ENCODE measurements around the gene CHPF2. TPM values are rescaled to one million over a fixed set of nuclear protein-coding genes. Genes with fewer than 3 reads are reported as not detected.
A peak's percentile ranks its signal among the peaks of the same experiment; 100 is the strongest.

CHPF2 gene
- total RNA-seq, 1 donor from 2014 or later, result 34.7 TPM

DNA sequence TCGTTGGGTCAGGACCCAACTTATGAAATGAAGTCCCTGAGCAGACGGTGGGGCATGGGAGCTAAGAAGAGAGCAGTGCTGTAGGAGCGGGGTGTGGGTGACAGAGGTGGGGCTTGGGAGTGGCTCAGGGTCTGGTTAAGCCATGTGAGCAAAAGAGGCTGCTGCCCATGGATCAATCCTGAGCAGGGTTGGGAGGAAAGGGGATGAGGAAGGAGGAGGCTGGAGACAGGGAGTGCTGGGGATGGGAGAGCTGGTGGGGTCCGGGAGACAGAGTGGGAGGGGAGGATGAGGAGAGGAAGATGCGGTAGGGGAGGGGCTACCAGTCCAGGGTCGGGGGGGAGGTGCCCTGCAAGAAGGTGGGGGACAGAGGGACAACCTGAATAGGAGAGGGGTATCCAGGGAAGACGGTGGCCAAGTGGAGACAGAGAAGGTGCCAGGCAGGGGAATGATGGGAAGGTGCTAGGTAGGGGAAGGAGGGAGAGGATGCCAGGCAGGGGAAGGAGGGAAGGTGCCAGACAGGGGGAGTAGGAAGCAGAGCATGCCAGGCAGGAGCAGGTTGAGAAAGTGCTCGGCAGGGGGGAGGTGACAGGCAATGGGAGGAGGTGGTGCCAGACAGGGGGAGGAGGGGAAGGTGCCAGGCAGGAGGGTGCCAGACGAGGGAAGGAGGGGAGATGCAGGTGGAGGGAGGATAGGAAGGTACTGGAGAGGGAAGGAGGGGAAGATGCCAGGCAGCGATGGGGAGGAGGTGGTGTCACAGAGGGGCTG lies 43.7 kb downstream of the CHPF2 start:
- Histone ChIP-seq H3K27ac (no peak overlapping the region), H3K9me3 (no peaks in the 10 kb centered on the region), H3K36me3 (no peaks in the 10 kb centered on the region), H3K4me1 (peaks cover 40% of the 10 kb centered on the region), H3K27me3 (ENCODE audit: low read depth) (peaks cover 5% of the 10 kb centered on the region), H3K4me3 (peak overlapping the region; percentile 49)
- TF ChIP-seq, protein P1, sequence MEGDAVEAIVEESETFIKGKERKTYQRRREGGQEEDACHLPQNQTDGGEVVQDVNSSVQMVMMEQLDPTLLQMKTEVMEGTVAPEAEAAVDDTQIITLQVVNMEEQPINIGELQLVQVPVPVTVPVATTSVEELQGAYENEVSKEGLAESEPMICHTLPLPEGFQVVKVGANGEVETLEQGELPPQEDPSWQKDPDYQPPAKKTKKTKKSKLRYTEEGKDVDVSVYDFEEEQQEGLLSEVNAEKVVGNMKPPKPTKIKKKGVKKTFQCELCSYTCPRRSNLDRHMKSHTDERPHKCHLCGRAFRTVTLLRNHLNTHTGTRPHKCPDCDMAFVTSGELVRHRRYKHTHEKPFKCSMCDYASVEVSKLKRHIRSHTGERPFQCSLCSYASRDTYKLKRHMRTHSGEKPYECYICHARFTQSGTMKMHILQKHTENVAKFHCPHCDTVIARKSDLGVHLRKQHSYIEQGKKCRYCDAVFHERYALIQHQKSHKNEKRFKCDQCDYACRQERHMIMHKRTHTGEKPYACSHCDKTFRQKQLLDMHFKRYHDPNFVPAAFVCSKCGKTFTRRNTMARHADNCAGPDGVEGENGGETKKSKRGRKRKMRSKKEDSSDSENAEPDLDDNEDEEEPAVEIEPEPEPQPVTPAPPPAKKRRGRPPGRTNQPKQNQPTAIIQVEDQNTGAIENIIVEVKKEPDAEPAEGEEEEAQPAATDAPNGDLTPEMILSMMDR (IDR thresholded peaks at IDR 0.05), result no peak
- intact Hi-C loops (cut with DNase I), result no loop called here
- DNase-seq (no peak), ATAC-seq (peak in 1 of 2 donors; percentile 25)

DNA sequence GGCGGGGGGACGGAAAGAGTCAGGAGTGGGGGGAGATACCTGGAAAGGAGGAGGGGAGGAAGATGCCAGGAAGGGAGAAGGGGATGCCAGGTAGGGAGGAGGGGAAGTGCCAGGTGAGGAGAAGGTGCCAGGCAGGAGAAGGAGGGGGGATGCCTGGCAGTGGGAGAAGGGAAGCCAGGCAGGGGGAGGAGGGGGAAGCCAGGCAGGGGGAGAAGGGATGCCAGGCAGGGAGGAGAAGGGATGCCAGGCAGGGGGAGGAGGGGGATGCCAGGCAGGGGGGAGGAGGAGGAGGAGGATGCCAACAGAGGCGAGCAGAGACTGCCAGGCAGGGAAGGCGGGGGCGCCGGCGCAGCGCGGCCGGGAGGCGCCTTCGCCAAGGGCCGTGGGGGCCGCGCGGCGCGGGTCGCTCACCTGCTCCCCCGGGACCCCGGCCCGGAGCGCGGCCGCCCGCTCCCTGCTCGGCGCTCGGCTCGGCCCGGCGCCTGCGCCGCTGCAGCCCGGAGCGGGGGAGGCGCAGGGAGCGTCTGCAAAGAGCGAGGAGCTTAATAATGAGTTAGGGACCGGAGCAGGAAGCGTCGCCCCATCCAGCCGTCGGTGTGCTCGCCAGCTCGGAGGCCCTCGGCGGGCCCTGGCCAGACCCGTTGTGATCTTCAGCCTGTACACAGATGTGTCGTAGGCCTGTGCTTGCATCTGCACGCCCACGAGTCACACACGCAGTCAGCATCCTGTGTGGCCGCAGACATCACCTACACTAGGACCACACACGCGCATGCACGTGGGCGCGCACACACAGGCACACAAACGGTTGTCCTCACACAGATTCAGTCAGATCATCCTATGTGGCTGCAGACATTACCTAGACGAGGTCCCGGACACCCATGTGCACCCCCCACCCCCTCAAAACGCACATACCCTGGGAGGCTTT lies 44.6 kb downstream of the CHPF2 start:
- DNase-seq (peak; percentile 77), ATAC-seq (peak; percentile 70 to 75)
- no peak overlapping the region for H3K27ac ChIP-seq
- H3K9me3 ChIP-seq, result no peaks in the 10 kb centered on the region
- intact Hi-C loops (cut with DNase I), result no loop called here
- TF ChIP-seq, protein P1 (IDR thresholded peaks at IDR 0.05), result no peak
- H3K4me1 ChIP-seq, result peaks cover 30% of the 10 kb centered on the region
- peak overlapping the region; percentile 49 for H3K4me3 ChIP-seq
- peaks cover 5% of the 10 kb centered on the region for H3K27me3 ChIP-seq (ENCODE audit: low read depth)
- H3K36me3 ChIP-seq, result no peaks in the 10 kb centered on the region

DNA sequence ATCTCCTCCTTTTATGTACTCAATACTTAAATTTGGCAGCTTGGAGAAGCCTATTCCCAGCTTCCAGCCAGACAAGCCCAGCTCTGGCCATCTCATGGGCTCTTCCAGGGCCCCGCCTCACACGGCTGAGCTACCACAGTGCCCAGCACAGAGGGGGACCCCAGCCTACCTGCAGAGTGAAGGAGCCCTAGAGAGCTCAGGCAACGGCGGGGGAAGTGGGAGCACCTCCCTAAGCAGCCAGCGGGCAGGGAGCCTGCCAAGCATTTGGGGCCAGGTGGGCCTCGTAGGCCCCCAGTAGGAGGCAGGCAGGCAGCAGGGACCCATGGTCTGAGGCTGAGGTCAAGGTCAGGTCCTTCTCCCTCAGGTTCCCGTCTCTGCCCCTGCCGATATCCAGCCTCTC lies 45.3 kb downstream of the CHPF2 start:
- TF ChIP-seq, protein P1 (IDR thresholded peaks at IDR 0.05), result no peak
- ATAC-seq, result peak in 1 of 2 donors; percentile 2
- intact Hi-C loops (cut with DNase I), result no loop called here
- H3K36me3 ChIP-seq, result no peaks in the 10 kb centered on the region
- H3K27me3 ChIP-seq (ENCODE audit: low read depth), result peaks cover 5% of the 10 kb centered on the region
- no peaks in the 10 kb centered on the region for H3K9me3 ChIP-seq
- no peak for DNase-seq
- H3K4me3 ChIP-seq, result peak overlapping the region; percentile 49
- H3K27ac ChIP-seq, result no peak overlapping the region
- H3K4me1 ChIP-seq, result peaks cover 23% of the 10 kb centered on the region

DNA sequence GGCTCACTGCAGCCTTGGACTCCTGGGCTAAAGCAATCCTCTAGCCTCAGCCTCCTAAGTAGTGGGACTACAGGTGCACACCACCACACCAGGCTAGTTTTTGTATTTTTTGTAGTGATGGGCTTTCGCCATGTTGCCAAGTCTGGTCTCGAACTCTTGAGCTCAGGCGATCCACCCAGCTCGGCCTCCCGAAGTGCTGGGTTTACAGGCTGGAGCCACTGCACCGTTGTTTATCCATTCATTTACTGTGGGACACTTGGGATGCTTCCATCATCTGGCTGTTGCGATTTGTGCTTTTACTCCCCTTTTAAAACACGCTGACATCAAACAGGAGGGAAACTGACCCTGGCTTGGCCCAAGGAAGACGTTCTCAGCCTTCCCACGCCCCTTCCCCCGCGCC lies 46.7 kb downstream of the CHPF2 start:
- H3K27me3 ChIP-seq (ENCODE audit: low read depth), result peaks cover 5% of the 10 kb centered on the region
- peaks cover 13% of the 10 kb centered on the region for H3K4me1 ChIP-seq
- DNase-seq, result no peak
- no peaks in the 10 kb centered on the region for H3K9me3 ChIP-seq
- no peak overlapping the region for H3K4me3 ChIP-seq
- H3K36me3 ChIP-seq, result no peaks in the 10 kb centered on the region
- H3K27ac ChIP-seq, result no peak overlapping the region
- TF ChIP-seq, protein P1 (IDR thresholded peaks at IDR 0.05), result no peak
- intact Hi-C loops (cut with DNase I), result no loop called here
- no peak for ATAC-seq

DNA sequence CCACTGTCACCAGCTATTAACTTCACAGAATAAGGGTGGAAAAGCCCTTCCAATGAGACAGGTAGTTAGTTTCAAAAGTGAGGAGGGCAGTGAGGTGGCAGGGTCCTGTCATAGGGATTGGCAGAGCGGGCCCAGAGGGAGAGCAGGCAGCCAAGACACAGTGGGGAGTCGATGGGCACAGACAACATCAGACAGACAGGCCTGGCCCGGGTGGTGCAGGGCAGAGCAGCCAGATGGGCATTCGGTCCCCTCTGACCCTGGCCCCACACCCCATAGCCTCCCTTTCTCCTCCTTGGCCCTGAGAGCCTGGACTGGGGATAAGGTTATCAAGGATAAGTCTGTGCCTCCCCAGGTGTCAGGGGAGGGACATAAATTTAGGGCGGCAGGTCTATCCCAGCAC lies 47.6 kb downstream of the CHPF2 start:
- intact Hi-C loops (cut with DNase I), result no loop called here
- peaks cover 8% of the 10 kb centered on the region for H3K4me1 ChIP-seq
- DNase-seq (no peak), ATAC-seq (no peak)
- H3K9me3 ChIP-seq, result no peaks in the 10 kb centered on the region
- H3K27ac ChIP-seq, result no peak overlapping the region
- TF ChIP-seq, protein P1 (IDR thresholded peaks at IDR 0.05), result no peak
- no peak overlapping the region for H3K4me3 ChIP-seq
- H3K27me3 ChIP-seq (ENCODE audit: low read depth), result peaks cover 5% of the 10 kb centered on the region
- H3K36me3 ChIP-seq, result no peaks in the 10 kb centered on the region

Data from lower lobe of right lung (tissue), 2 donors.